NOMO-1 (cell line): ENCODE results near the gene HEATR5A.
"Not testable (repeated sequence)": the region's sequence is repeated elsewhere in the genome, so short reads cannot be mapped to it uniquely, and the experiment has no call there.

Experiments used
- DNase-seq, 2 experiments: peaks; one replicate each; lab custom pipeline; 2025; ENCODE audit not compliant: unreplicated experiment in 2 of 2; lab: John Stamatoyannopoulos, UW

HEATR5A gene

DNA sequence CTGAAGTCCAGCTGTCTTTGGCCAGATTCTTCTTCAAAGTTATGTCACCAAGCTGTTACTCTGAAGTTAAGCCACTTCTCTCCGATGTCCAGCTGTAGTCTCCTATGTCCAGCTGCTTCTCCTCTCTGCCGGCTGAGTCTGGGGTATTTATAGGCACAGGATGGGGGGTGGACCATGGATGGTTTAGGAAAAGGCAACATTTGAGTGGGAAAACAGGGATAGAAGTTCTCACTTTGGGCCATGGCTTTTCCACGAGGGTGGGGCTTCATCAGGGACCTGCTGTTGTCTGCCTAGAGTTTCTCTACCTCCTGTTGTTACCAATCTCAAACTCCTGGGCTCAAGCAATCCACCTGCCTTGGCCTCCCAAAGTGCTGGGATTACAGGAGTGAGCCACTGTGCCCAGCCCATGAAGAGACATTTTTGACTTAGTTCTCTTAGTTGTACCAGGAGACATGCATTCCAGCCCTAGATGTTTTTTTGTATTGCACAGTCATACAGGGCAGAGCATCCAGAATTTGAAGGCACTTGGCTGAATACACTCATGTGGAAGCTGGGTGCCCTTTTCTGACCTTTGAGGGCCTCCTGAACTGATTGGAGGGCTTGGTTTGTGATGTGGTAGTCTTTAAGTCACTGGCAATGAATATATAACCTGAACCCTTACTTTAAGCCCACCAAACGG, 132.9 kb downstream of the HEATR5A start:
- DNase-seq = no peak

DNA sequence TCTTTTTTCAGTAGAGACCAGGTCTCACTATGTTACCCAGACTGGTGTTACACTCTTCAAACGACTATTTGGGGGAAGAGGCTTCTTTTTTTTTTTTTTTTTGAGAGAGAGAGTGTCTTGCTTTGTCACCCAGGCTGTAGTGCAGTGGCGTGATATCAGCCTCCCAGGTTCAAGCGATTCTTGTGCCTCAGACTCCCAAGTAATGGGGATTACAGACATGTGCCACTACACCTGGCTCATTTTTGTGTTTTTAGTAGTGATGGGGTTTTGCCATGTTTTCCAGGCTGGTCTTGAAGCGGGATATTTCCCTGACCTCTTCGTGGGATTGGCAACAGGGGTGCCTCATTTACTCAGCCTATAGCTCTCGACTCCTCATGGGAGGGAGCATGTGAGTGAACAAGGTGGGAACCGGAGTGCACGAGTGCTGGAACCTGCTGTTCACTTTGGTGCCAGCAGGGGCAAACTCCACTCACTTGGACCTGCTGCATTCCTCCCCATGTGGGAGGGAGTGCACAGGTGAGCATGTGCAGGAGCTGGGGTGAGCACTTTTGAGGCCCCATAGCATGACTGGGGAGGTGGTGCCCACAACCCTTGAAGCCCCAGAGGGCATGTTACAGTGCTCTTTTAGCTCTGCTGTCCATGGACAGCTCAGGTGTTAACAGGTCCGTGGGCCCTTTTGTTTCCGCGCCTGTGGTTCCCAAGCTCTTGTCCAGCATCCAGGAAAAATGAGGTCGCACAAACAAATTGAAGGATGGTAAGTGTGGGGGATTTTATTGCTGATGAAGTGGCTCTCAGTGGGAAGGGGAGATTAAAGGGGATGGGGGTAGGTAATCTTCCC, 133.7 kb downstream of the HEATR5A start:
- DNase-seq = no peak

DNA sequence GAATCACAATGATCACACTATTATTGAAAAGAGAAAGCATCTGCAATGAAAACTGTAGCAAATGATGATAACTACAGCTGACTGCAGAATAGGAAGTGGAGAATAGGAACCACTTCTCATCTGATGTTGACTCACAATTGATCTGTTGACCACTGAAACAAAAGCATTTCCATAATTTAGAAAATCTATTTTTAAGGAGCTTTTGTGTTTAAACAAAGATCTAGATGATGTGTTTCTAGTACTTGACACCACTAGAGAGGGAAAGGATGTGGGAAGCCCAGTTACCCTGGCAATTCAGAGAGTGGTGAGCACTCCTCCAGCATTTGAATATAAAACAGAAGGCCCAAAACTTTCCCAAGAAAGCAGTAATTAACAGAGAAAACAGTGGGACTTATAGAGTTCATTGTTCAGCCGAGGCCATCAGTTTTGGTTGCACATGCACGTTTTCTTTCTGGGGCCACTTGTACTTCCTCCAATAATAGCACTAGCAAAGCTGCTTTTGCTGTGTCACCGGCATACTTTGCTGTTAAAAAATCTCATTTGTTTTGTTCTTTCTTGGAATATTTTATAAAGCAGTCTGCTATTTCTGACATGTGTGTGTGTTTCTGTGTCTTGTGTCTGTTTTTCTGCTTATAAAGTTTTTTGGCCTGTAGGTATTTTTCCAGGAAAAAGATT, 136.6 kb downstream of the HEATR5A start:
- peak; percentile 41 to 69 for DNase-seq

DNA sequence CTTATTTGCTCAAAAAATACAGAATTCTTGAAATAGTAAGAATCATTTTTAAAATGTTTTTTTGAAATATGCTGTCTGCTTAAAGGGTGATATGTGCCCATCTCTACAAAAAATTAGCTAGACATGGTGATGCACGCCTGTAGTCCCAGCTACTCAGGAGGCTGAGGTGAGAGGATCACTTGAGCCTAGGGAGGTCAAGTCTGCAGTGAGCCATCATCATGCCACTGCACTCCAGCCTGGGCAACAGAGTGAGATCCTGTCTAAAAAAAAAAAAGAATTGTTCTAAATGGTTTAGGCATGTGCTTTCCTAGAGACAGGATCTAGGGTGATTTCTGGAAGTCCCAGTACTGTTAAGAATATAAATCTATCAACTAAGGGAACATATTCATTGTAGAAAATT, 137.2 kb downstream of the HEATR5A start:
- DNase-seq = no peak

DNA sequence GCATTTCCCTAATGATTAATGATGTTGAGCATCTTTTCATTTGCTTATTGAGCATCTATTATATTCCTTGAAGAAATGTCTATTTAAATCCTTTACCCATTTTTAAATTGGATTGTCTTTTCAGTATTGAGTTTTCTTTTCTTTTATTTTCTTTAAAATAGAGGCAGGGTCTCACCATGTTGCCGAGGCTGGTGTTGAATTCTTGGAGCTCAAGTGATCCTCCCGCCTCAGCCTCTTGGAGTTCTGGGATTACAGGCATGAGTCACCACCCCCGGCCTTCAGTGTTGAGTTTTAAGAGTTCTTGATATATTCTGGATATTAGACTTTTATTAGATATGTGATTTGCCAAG, 139.5 kb downstream of the HEATR5A start:
- no peak for DNase-seq

DNA sequence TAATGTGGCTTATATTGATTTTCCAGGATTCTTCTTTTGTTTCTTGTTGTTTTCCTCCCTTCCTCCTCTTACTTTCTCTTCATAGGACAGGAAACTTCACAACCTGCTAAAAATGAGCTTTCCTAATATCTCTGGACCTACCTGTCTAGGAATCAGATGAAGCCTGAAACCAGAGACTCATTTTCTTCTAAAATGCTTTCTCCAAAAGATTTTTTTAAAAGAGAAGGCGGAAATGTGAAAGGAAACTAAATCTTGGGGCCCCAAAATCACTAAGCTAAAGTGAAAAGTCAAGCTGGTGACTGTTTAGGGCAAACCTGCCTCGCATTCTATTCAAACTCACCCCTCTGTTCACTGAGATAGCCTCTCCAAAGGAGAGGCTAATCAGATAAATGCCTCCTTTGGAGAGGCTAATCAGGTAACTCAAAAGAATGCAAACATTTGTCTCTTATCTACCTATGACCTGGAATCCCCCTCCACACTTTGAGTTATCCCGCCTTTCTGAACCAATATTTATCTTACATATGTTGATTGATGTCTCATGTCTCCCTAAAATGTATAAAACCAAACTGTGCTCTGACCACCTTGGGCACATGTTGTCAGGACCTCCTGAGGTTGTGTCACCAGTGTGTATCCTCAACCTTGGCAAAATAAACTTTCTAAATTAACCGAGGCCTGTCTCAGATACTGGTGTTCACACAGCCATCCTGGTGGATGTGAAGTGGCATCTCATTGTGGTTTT, 140.0 kb downstream of the HEATR5A start:
- no peak for DNase-seq

DNA sequence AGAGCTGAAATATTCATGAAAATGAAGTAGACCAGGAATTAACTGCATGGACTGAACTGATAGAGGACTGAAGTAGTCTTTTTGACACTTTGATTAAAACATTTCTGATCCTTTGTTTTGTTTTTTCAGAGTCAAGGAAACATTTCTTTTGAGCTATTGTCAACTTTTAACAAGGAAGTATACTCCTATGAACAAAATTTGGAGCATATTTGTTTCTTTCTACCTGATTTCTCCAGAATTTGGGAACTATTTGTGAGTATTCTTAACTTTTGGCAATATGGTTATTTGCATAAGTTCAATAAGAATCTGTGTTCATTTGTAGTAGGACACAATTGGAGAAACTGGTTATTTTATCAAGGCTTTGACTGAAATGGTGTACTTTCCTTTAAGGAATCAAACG, 141.5 kb downstream of the HEATR5A start:
- DNase-seq = no peak

DNA sequence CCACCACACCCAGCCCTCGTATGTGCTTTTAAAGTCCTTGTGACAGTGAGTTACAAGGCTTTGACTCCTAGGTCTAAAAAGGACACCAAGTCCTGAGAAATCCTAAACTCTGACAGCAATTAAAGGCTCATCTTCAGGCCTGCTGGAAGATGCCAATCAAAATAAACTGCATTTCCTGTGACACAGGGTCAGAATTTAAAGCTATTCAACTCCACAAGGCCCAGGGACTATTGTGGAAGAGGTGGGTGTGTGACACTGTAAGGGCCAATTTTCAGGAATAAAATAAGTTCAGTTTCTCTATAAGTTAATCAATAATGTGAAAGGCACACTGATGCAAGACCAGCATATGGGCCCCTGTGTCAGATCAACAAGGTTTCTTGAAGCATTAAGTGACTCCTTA, 143.3 kb downstream of the HEATR5A start:
- DNase-seq = no peak

DNA sequence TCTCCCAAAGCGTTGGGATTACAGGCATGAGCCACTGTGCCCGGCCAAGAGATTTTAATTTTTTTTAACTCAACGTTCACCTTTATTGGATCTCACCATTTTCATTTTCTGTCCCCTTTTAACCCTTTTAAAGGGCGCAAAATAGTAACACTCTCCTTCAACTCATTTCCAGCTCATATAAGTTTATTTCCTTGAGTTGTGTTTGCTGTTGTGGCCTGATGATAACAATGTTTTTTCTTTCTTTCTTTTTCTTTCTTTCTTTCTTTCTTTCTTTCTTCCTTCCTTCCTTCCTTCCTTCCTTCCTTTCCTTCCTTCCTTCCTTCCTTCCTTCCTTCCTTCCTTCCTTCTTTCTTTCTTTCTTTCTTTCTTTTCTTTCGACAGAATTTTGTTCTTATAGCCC, 143.9 kb downstream of the HEATR5A start:
- not testable (repeated sequence) for DNase-seq

DNA sequence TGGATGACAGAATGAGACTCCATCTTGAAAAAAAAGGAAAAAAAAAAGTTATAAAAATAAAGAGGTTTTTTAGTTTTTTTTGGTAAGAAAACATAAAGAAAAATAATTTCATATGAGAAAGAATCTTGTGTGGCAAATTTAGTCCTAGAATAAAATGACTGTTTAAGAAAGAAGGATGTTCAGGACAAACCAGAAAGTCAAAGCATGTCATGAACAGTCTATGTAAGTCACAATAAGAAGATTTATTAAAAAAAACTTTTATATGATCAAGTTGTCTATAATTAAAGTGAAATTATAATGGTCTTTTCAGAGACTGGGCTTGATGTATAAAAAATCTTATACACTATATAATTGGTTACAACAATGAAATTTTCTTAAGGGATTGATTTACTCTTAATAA, 144.6 kb downstream of the HEATR5A start:
- no peak for DNase-seq

DNA sequence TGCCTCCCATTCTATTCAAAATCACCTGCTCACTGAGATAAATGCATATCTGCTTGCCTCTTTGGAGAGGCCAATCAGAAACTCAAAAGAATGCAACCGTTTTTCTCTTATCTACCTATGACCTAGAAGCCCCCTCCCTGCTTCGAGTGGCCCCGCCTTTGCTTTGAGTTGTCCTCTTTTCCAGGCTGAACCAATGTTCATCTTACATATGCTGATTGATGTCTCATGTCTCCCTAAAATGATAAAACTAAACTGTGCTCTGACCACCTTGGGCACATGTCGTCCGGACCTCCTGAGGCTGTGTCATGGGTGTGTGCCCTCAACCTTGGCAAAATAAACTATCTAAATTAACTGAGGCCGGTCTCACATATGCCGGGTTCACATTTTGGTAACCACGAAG, 148.7 kb downstream of the HEATR5A start:
- DNase-seq = no peak

DNA sequence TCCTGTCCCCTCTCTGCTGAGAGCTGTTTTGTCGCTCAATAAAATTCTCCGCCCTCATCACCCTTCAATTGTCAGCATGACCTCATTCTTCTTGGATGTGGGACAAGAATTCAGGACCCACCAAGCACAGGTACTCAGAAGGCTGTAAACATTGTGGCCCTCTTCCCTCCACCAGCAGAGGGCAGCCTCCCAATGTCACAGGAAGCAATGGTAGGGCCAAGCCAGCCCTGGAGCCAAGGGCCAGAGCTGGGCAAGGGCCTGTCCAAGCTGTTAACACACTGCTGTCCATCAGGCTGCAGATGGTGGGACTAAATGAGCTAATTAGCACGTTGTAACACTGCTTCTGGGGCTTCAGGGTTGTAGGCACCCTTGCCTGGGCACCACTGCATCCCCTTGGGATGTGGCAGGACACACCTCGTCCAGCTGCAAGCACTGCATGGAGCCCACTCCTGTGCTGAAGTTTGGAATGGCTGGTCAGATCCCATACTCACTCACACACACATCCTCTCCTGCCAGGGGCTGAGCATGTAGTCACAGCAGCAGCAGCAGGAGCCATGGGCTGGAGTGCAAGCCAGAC, 150.1 kb downstream of the HEATR5A start:
- DNase-seq = no peak

DNA sequence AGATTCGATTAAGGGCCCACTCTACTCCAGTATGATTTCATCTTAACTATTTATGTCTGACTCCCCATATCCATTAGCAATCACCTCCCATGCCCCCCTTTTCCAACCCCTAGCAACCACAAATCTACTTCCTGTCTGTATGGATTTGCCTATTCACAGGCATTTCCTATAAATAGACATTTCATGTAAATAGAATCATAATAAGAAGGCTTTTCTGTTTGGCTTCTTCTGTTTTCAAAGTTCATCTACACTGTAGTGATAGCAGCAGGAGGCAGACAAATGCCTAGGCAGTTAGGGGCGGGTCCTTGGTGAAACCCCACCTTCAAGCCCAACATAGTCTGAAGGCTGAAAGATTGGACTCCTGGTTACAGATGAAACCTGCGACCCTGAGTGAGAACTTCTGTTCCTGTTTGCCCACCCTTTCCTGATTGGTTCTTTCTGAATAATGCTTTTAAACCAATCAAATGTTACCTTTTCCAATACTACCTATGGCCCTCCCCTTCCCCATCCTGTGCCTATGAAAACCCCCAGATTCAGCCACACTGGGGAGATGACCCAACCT, 150.6 kb downstream of the HEATR5A start:
- DNase-seq = no peak

DNA sequence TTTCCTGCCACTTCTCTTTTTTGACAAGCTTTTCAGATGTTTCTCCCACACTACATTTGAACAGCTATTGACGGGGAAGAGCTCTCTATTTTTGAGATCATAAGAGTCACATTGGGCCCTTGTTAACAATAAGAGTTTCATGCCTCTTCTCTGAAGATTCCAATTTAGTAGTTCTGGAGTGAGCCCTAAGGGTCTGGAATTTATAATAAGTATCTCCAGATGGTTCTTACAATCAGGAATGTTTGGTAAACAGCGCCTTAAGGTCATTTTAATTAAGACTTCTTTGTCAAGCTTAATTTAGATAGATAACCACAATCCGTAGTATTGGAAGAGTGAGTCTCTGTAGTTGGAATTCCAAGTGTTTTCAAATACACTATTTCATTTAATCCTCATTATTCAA, 152.1 kb downstream of the HEATR5A start:
- no peak for DNase-seq

DNA sequence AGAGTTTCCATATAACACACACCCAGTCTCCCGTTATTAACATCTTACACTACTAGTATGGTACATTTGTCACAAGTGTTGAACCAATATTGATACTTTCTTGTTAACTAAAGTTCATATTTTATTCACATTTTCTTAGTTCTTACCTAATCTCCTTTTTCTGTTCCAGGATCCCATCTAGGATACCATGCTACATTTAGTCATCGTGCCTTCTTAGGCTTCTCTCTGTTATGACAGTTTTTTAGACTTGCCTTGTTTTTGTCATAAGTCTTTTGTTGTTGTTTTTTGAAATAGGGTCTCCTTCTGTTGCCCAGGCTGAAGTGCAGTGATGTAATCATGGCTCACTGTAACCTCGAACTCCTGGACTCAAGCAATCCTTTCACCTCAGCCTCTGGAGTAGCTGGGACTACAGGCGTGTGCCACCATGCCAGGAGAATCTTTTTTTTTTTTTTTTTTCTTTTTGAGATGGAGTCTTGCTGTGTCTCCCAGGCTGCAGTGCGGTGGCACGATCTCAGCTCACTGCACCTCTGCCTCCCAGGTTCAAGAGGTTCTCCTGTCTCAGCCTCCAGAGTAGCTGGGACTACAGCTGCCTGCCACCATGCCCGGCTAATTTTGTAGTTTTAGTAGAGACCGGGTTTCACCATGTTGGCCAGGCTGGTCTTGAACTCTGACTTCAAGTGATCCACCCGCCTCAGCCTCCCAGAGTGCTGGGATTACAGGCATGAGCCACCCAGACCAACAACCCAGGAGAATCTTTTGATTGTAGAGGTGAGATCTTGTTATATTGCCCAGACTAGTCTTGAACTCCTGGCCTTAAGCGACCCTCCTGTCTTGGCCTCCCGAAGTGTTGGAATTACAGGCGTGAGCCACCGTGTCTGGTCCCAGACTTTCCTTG, 153.7 kb downstream of the HEATR5A start:
- DNase-seq = no peak

DNA sequence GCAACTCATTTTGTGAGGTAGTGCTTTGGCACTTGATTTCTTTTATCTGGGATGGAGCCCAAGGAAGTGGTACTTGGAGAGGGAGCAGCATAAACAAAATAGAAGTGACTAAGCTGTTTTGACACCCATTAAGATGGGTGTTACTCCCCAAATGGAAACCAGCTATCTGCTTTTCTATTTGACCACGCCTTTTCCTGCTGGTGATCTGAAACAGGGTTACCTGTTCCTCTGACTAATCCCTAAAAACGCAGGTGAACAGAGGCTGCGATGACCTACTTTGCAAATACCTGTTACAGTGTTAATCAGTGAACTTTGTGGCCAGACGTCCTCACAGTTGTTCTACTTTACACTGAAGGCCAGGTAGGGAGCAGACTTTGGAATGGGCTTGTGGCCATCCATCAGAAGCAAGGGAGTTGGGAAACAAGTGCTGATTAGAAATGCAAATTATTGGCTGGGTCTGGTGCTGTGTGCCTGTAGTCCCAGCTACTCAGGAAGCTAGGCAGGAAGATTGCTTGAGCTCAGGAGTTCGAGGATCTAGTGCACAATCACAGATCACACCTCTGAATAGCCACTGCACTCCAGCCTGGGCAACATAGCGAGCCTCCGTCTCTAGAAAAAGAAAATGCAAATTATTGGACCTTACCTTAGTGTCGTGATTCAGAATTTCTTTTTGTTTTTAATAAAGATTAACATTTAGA, 154.5 kb downstream of the HEATR5A start:
- DNase-seq = no peak

DNA sequence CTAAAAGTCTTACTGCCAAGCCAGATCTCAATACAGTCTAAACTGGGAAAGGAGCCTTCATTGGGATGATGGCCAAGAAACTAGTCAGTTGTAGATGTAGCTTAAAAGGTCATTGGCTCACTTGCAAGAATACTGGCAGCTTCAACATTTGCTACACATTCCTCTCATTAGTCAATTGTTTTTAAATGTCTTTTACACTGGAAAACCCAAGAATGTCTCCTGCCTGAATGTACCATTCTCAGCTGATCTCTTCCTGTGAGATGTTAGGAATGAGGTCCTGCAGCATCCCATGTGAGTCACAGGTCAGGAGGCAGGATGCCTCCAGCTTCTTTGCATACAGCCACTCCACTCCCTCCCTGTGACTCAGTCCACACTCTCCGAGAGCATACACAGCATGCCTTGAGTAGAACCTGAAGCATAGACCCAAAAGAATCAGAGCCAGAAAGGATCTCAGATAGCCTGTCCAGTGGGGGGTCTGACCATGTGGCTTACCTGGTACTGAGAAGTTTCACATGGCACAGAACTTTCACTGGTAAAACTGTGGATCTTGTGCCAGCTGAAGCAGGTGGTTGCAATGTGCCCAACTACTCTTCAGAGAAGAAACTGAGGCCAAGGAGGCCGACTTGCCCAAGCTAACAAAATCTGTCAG, 156.7 kb downstream of the HEATR5A start:
- no peak for DNase-seq
